ENCODE measurements around the gene NSMCE1.
"Not testable (repeated sequence)": the region's sequence is repeated elsewhere in the genome, so short reads cannot be mapped to it uniquely, and the experiment has no call there.

The NSMCE1 gene

GRCh38 chr16:27256861-27257260 is 11.7 kb downstream of the NSMCE1 start:
- no peak for TF ChIP-seq CTCF (IDR thresholded peaks at IDR 0.05; ENCODE audit: borderline replicate concordance, insufficient read depth, low read depth, low read length)
- no peak overlapping the region for H3K4me3 ChIP-seq (ENCODE audit: low read depth, low read length)

GRCh38 chr16:27254262-27254811 is 14.2 kb downstream of the NSMCE1 start:
- no peak overlapping the region for H3K4me3 ChIP-seq (ENCODE audit: low read depth, low read length)
- no peak for TF ChIP-seq CTCF (IDR thresholded peaks at IDR 0.05; ENCODE audit: borderline replicate concordance, insufficient read depth, low read depth, low read length)

- H3K4me3 ChIP-seq (ENCODE audit: low read depth, low read length), result no peak overlapping the region
- TF ChIP-seq CTCF (IDR thresholded peaks at IDR 0.05; ENCODE audit: borderline replicate concordance, insufficient read depth, low read depth, low read length), result no peak
Measured at GRCh38 chr16:27253526-27253930, 15.0 kb downstream of the NSMCE1 start.

- no peak for TF ChIP-seq CTCF (IDR thresholded peaks at IDR 0.05; ENCODE audit: borderline replicate concordance, insufficient read depth, low read depth, low read length)
- H3K4me3 ChIP-seq (ENCODE audit: low read depth, low read length), result no peak overlapping the region
Measured at GRCh38 chr16:27252206-27252585, 16.4 kb downstream of the NSMCE1 start.

GRCh38 chr16:27251541-27252205 is 16.9 kb downstream of the NSMCE1 start:
- no peak overlapping the region for H3K4me3 ChIP-seq (ENCODE audit: low read depth, low read length)
- TF ChIP-seq CTCF (IDR thresholded peaks at IDR 0.05; ENCODE audit: borderline replicate concordance, insufficient read depth, low read depth, low read length), result no peak

- H3K4me3 ChIP-seq (ENCODE audit: low read depth, low read length), result not testable (repeated sequence)
Measured at GRCh38 chr16:27248886-27249285, 19.7 kb downstream of the NSMCE1 start.

GRCh38 chr16:27248036-27248435 is 20.5 kb downstream of the NSMCE1 start:
- no peak for TF ChIP-seq CTCF (IDR thresholded peaks at IDR 0.05; ENCODE audit: borderline replicate concordance, insufficient read depth, low read depth, low read length)
- no peak overlapping the region for H3K4me3 ChIP-seq (ENCODE audit: low read depth, low read length)

- not testable (repeated sequence) for H3K4me3 ChIP-seq (ENCODE audit: low read depth, low read length)
Measured at GRCh38 chr16:27247076-27247475, 21.5 kb downstream of the NSMCE1 start.

All from GM12875 (cell line).